ENCODE results near the gene SLC22A1.

GRCh38 chr6:160080097-160080496, 41.5 kb upstream of the SLC22A1 start:
- no peak for TF ChIP-seq CTCF (IDR thresholded peaks at IDR 0.05)
- no peak for TF ChIP-seq POLR2A (IDR thresholded peaks at IDR 0.05)

All from adrenal gland (tissue), 5 donors.